GM12872 (cell line): Measurements from ENCODE around the gene MPP3.

Source experiments
- TF ChIP-seq, protein P1 (sequence below): IDR thresholded peaks from 3 replicates; pipeline ENCODE4 v1.5.1; 2011; ENCODE audit warnings: low read depth, mild to moderate bottlenecking, low read length, moderate library complexity; ENCODE audit not compliant: insufficient read depth

MPP3 gene

DNA sequence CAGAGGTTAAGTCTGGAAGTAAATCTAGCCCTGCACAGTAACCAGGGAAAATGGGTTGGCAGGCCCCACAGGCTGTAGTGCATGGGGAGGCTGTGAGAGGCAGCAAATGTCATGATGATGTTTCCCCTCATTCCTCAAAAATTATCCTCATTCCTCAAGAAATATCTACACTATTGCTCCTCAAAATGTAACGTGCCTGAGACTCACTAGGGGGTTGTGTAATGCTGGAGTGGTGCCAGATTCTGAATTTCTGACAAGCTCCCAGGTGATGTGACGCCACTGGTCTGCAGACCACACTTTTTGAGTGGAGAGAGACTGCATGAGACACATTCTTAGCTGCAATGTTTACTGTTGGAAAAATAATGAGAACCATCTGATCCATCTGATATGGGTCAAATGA is 1.2 kb upstream of the MPP3 start:
- TF ChIP-seq, protein P1, sequence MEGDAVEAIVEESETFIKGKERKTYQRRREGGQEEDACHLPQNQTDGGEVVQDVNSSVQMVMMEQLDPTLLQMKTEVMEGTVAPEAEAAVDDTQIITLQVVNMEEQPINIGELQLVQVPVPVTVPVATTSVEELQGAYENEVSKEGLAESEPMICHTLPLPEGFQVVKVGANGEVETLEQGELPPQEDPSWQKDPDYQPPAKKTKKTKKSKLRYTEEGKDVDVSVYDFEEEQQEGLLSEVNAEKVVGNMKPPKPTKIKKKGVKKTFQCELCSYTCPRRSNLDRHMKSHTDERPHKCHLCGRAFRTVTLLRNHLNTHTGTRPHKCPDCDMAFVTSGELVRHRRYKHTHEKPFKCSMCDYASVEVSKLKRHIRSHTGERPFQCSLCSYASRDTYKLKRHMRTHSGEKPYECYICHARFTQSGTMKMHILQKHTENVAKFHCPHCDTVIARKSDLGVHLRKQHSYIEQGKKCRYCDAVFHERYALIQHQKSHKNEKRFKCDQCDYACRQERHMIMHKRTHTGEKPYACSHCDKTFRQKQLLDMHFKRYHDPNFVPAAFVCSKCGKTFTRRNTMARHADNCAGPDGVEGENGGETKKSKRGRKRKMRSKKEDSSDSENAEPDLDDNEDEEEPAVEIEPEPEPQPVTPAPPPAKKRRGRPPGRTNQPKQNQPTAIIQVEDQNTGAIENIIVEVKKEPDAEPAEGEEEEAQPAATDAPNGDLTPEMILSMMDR: no peak

DNA sequence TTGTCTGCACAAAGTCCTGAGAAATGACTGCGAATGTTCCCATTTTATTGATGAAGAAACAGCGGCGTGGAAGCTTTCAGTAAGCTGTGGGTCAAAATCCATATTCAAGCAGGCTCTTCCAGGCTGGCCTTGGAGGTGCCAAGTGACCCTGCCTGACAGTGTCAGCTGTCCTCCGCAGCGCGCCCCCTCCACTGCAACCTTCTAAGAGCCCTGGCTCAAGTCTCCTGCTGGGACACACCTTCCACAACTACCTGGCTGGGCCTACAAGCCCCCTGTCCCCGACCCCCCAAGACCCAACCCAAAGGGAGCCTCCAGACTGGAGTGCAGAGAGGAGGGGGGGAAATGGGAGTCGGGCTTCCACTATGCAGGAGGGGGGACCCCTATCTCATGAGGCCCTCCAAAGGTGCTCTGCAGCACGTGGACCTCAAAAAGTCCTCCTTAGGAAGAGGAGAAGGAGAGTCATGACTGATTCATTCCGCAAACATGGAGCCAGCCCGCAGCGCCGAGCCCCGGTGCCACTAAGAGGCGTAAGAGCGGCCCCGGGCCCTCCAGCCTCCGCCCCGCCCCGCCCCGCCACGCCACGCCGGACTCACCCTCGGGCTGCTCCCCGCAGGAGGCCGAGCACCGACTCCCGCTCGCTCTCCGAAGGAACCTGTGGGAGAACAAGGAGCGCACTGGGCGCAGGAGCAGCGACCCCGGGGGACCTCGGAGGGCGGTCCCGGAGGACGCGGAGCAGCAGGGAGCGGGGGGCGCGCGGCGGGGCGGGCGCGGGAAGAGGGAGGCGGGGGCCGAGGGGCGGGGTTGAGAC is 574 bp downstream of the MPP3 start:
- TF ChIP-seq, protein P1: no peak

DNA sequence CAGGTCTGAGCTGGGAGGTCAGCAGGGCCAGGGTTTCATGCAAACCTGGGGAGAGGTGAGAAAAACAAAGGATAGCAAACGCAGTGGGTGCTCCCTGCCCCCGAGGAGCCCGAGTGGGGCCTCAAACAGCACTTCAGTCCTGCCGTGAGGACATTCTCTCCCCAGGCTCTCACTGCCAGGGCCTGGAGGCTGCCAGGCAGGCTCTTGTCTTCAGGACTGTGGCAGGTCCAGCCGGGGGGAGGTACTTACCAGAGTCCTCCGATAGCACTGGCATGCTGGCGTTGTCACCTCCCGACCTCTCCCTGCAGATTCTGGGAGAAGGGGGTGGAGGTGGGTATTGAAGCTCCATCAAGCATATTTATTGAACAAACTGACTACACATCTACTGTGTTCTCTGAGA is 1.3 kb downstream of the MPP3 start:
- TF ChIP-seq, protein P1: no peak

DNA sequence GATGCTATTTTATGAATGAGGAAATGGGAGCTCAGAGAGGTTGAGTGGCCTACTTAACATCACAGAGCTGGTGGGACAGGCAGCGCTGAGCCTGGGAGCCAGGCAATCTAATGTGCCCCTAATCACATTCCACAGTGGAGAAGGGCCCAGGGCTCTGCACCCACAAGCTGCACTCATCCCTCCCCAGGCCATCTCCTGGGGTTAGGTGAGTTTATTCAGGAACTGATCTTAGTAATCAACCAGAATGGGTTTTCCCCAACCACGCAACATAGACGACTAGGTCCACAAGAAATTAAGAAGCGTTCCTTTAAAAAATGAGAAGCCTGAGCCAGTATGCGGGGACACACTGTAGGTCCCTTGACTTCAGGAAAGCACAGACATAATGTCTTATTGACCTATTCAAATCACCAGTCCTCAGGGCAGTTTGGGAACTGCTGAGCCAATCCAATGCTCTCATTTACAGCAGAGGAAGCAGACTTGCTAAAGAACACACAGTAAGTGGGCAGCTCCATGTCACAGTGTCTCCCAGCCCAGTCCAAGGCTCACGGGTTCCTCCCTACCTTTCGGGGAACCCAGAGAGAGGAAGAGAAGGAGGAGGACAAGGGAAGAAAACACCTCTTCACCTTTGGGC is 2.3 kb downstream of the MPP3 start:
- TF ChIP-seq, protein P1: no peak

DNA sequence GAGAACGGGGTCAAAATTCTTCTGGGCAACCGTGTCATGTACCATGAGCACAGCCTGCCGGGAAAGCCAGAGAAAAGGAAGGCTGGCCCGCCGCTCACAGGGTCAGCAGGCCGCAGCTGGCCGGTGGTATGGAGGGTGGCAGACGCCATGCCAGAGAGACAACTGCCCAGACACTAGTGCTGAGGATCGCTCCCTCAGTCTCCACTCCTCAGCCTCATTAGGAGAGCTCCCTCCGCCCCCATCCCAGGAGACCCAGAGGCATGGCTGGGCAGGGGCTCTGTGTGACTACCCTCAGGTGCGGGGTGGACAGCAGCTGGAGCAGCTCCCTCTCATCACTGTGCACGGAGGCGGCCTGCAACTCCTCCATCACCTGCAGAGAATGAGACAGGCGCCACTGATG is 3.2 kb downstream of the MPP3 start:
- TF ChIP-seq, protein P1: no peak

DNA sequence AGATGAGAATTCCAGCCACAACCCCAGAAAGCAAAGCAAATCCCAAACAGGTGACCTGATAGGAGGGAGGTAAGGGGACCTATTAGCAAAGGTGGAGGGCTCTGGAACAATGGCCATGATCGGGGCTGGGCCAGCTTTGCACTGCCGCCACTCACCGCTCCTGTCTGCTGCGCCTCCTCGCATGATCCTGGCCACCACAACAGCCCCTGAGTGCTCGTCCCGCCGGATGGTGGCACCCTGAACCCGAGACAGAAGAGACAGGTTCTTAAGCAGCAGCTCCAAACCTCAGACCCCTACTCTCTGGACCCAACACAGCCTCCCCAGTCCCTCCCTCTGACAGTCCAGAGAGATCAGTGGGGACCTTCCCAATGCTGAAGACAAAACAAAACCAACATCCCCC is 5.3 kb downstream of the MPP3 start:
- TF ChIP-seq, protein P1: no peak

DNA sequence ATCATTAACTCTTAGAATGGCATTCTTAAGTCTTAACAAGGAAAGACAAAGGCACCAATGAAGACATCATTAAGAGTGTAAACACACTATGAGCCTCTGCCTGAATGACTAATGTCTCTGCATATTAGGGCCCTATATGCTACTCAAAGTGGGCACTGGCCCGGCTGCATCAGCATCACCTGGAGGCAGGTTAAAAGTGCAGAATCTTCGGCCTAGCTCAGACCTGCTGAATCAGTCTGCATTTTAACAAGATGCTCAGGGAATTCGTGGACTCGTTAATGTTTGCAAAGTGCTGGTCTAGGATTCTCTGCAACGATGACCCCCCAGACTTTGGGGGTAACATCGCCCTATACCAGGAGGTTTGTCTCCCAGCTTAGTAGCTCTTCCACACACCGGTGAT is 6.7 kb downstream of the MPP3 start:
- TF ChIP-seq, protein P1: no peak
